ENCODE results near the gene MED7. TPM values are rescaled to one million over a fixed set of nuclear protein-coding genes. Genes with fewer than 3 reads are reported as not detected.

MED7 gene
- total and polyA plus RNA-seq, 2 donors (not counting 1 experiment from before 2014, with no cell fraction given) = 5.8 to 21.4 TPM

DNA sequence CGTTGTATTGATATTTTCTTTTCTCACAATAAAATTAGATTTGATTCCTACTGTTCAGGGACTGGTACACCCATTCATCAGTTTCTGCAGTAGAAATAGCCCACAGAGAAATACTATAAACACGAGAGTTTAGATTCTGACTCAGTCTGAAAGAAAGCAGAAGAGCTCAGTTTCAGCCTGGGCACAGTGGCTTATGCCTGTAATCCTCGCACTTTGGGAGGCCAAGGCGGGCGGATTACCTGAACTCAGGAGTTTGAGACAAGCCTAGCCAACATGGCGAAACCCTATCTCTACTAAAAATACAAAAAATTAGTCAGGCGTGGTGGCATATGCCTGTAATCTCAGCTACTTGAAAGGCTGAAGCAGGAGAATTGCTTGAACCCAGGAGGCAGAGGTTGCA, 46.6 kb upstream of the MED7 start:
- no peak overlapping the region for H3K27ac Mint-ChIP-seq

DNA sequence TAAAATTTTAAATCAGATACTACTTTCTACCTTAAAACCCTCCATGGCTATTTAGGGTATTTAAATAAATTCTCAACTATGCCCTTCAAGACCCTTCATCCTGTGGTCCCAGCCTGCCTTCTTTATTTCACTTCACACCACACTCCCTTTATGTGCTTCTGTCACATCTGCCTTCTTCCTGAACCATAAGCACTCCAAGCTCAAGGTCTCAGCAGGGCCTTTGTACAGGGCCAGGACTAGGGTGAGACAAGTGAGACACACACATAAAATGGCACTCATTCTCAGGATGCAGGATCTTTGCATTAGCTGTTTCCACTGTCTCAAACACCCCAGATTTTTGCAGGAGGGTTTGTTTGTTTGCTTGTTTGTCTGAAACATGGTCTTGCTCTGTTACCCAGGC, 45.6 kb upstream of the MED7 start:
- Histone ChIP-seq H3K4me1 (ENCODE audit: control insufficient read depth in 2 of 2, insufficient read depth in 2 of 2, low read length in 2 of 2) (no peaks in the 10 kb centered on the region), H3K4me2 (replicated peaks; ENCODE audit: low read depth, low read length, poor library complexity, severe bottlenecking) (no peak overlapping the region), H3K36me3 (replicated peaks in 1 of 2; ENCODE audit: control extremely low read depth in 1 of 2, control insufficient read depth in 1 of 2, extremely low read depth in 1 of 2, insufficient read depth in 2 of 2, low read length in 1 of 2) (no peaks in the 10 kb centered on the region), H3K27me3 (replicated peaks in 1 of 4; ENCODE audit: control extremely low read depth in 1 of 4, control insufficient read depth in 3 of 4, insufficient read depth in 4 of 4, low read length in 3 of 4) (no peaks in the 10 kb centered on the region), H3K9ac (ENCODE audit: low read length) (no peak overlapping the region), H3K4me3 (ENCODE audit: control extremely low read depth in 1 of 5, extremely low read depth in 1 of 5, insufficient read depth in 1 of 5, low read depth in 2 of 5, low read length in 4 of 5) (no peak overlapping the region), H3K79me2 (ENCODE audit: control insufficient read depth, insufficient read depth, low read length) (no peaks in the 10 kb centered on the region), H2AFZ (ENCODE audit: insufficient read depth, low read depth, low read length, poor library complexity, severe bottlenecking) (no peak overlapping the region), H4K20me1 (ENCODE audit: control insufficient read depth, insufficient read depth, low read length, poor library complexity, severe bottlenecking) (no peaks in the 10 kb centered on the region), H3K9me3 (ENCODE audit: control extremely low read depth in 1 of 3, control insufficient read depth in 2 of 3, insufficient read depth in 1 of 3, low read length in 2 of 3) (peaks cover 0 to 3% (median 0%) of the 10 kb centered on the region in 3 donors), H3K27ac (ENCODE audit: low read length in 2 of 2) (no peak overlapping the region)
- ChIA-PET POLR2A (no interaction called here), CTCF (no interaction called here)
- ATAC-seq (ENCODE audit: low read depth) = no peak
- TF ChIP-seq, protein P1, sequence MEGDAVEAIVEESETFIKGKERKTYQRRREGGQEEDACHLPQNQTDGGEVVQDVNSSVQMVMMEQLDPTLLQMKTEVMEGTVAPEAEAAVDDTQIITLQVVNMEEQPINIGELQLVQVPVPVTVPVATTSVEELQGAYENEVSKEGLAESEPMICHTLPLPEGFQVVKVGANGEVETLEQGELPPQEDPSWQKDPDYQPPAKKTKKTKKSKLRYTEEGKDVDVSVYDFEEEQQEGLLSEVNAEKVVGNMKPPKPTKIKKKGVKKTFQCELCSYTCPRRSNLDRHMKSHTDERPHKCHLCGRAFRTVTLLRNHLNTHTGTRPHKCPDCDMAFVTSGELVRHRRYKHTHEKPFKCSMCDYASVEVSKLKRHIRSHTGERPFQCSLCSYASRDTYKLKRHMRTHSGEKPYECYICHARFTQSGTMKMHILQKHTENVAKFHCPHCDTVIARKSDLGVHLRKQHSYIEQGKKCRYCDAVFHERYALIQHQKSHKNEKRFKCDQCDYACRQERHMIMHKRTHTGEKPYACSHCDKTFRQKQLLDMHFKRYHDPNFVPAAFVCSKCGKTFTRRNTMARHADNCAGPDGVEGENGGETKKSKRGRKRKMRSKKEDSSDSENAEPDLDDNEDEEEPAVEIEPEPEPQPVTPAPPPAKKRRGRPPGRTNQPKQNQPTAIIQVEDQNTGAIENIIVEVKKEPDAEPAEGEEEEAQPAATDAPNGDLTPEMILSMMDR (IDR thresholded peaks at IDR 0.05) = no peak
- no peak for TF ChIP-seq EZH2 (IDR thresholded peaks at IDR 0.05; ENCODE audit: borderline replicate concordance, insufficient read depth, low read depth, low read length, poor library complexity, severe bottlenecking)
- intact Hi-C loops (cut with micrococcal nuclease) = no loop called here
- H3K4me3 Mint-ChIP-seq = no peak overlapping the region
- peaks cover 2% of the 10 kb centered on the region for H3K9me3 Mint-ChIP-seq (ENCODE audit: insufficient read depth)
- H3K27ac Mint-ChIP-seq = no peak overlapping the region
- no peaks in the 10 kb centered on the region for H3K27me3 Mint-ChIP-seq
- H3K4me1 Mint-ChIP-seq = no peaks in the 10 kb centered on the region
- DNase-seq = no peak

More for the DNA sequence above, 46.6 kb upstream of the MED7 start:
- peaks cover 2% of the 10 kb centered on the region for H3K9me3 Mint-ChIP-seq (ENCODE audit: insufficient read depth)
- ChIA-PET POLR2A (no interaction called here), CTCF (no interaction called here)
- H3K4me1 Mint-ChIP-seq = no peaks in the 10 kb centered on the region
- H2AFZ ChIP-seq (ENCODE audit: insufficient read depth, low read depth, low read length, poor library complexity, severe bottlenecking) = no peak overlapping the region
- no peaks in the 10 kb centered on the region for H4K20me1 ChIP-seq (ENCODE audit: control insufficient read depth, insufficient read depth, low read length, poor library complexity, severe bottlenecking)
- H3K79me2 ChIP-seq (ENCODE audit: control insufficient read depth, insufficient read depth, low read length) = no peaks in the 10 kb centered on the region
- H3K4me3 ChIP-seq (ENCODE audit: control extremely low read depth in 1 of 5, extremely low read depth in 1 of 5, insufficient read depth in 1 of 5, low read depth in 2 of 5, low read length in 4 of 5) = no peak overlapping the region
- no peak overlapping the region for H3K4me2 ChIP-seq (replicated peaks; ENCODE audit: low read depth, low read length, poor library complexity, severe bottlenecking)
- no peak for DNase-seq
- no peak for TF ChIP-seq EZH2 (IDR thresholded peaks at IDR 0.05; ENCODE audit: borderline replicate concordance, insufficient read depth, low read depth, low read length, poor library complexity, severe bottlenecking)
- TF ChIP-seq, protein P1 (IDR thresholded peaks at IDR 0.05) = no peak
- H3K27ac ChIP-seq (ENCODE audit: low read length in 2 of 2) = no peak overlapping the region
- WGBS (ENCODE audit: insufficient coverage) = 82% methylated on average over 4 of the region's 7 CpGs
- peaks cover 0 to 3% (median 0%) of the 10 kb centered on the region in 3 donors for H3K9me3 ChIP-seq (ENCODE audit: control extremely low read depth in 1 of 3, control insufficient read depth in 2 of 3, insufficient read depth in 1 of 3, low read length in 2 of 3)
- H3K4me3 Mint-ChIP-seq = no peak overlapping the region
- H3K27me3 Mint-ChIP-seq = no peaks in the 10 kb centered on the region
- no peaks in the 10 kb centered on the region for H3K4me1 ChIP-seq (ENCODE audit: control insufficient read depth in 2 of 2, insufficient read depth in 2 of 2, low read length in 2 of 2)
- ATAC-seq (ENCODE audit: low read depth) = no peak
- intact Hi-C loops (cut with micrococcal nuclease) = no loop called here
- H3K9ac ChIP-seq (ENCODE audit: low read length) = no peak overlapping the region
- H3K27me3 ChIP-seq (replicated peaks in 1 of 4; ENCODE audit: control extremely low read depth in 1 of 4, control insufficient read depth in 3 of 4, insufficient read depth in 4 of 4, low read length in 3 of 4) = no peaks in the 10 kb centered on the region
- no peaks in the 10 kb centered on the region for H3K36me3 ChIP-seq (replicated peaks in 1 of 2; ENCODE audit: control extremely low read depth in 1 of 2, control insufficient read depth in 1 of 2, extremely low read depth in 1 of 2, insufficient read depth in 2 of 2, low read length in 1 of 2)
